NOMO-1 (cell line): ENCODE results near the gene YWHAQ.

ENCODE experiments used
- DNase-seq, 2 experiments: peaks; one replicate each; lab custom pipeline; 2025; ENCODE audit not compliant: unreplicated experiment in 2 of 2; lab: John Stamatoyannopoulos, UW

Gene YWHAQ

GRCh38 chr2:9555297-9556120 is 75.3 kb downstream of the YWHAQ start, which contains the start of gene ADAM17:
TSS of gene ADAM17 (minus strand) at chr2:9555830. CDS start at chr2:9555605, 225 bp downstream.
- peak; percentile 91 to 94 for DNase-seq

- DNase-seq, result peak; percentile 20 to 55
These were observed 75.9 kb downstream of the YWHAQ start for GRCh38 chr2:9554921-9555296.

- DNase-seq, result peak; percentile 75 to 95
These were observed 78.3 kb downstream of the YWHAQ start for GRCh38 chr2:9552219-9553178.

- peak in 1 of 2 experiments; percentile 42 for DNase-seq
These were observed 79.9 kb downstream of the YWHAQ start for GRCh38 chr2:9550859-9551391.

GRCh38 chr2:9549420-9549819 is 81.4 kb downstream of the YWHAQ start:
- DNase-seq, result no peak

- peak in 1 of 2 experiments; percentile 44 for DNase-seq
These were observed 82.3 kb downstream of the YWHAQ start for GRCh38 chr2:9548506-9548905.

- no peak for DNase-seq
These were observed 83.4 kb downstream of the YWHAQ start for GRCh38 chr2:9547262-9547991.

GRCh38 chr2:9545502-9545901 is 85.3 kb downstream of the YWHAQ start:
- DNase-seq, result no peak

GRCh38 chr2:9543557-9543956 is 87.2 kb downstream of the YWHAQ start:
- peak in 1 of 2 experiments; percentile 52 for DNase-seq

- DNase-seq, result peak in 1 of 2 experiments; percentile 35
These were observed 91.3 kb downstream of the YWHAQ start for GRCh38 chr2:9539531-9539930.

- DNase-seq, result peak; percentile 83 to 97
These were observed 92.7 kb downstream of the YWHAQ start for GRCh38 chr2:9538000-9538507.

GRCh38 chr2:9536504-9536903 is 94.3 kb downstream of the YWHAQ start:
- DNase-seq, result no peak

- peak in 1 of 2 experiments; percentile 53 for DNase-seq
These were observed 95.6 kb downstream of the YWHAQ start for GRCh38 chr2:9535177-9535576.
